ENCODE measurements around the gene IPO7.
A peak's percentile ranks its signal among the peaks of the same experiment; 100 is the strongest.
"Not testable (repeated sequence)": the region's sequence is repeated elsewhere in the genome, so short reads cannot be mapped to it uniquely, and the experiment has no call there.

IPO7 gene

DNA sequence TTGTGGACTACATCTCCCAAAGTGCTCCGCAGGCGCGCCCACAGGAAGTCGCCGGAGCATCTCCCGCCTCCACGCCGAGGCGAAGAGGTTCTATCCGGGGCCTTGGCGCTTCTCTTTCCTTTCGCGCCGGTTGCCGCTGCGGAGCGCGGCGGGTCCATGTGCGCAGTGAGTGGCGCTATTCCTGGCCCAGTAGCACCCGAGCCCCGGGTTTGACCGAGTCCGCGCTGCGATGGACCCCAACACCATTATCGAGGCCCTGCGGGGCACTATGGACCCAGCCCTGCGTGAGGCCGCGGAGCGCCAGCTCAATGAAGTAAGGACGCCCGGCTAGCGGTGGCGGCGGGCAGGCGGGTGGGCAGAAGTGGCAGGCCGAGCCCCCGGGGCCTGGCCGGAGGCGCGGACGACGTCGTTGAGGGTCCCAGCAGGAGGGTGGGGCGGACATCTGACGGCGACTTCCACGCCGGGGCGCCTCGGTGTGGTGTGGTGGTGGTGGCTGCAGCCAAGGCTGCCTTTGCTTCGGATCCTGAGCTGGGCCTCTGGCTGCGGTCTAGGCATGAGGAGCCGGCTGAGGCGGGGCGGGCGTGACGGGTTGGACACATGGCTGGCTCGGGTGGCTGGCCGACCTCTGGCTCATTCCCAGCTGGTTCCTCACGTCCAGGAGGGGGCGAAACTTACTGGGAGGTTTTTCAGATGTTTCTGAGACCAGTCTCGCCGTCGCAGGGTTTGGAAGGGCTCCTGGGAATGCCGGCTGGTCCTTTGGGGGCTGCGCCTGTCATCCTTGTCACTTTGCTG, at the start of gene IPO7:
Gene IPO7 (plus strand): TSS at position 118 of the 792 bp plus-strand sequence. CDS start 112 bp downstream, at position 230.
- DNase-seq (ENCODE audit: low read depth): peak; percentile 85

DNA sequence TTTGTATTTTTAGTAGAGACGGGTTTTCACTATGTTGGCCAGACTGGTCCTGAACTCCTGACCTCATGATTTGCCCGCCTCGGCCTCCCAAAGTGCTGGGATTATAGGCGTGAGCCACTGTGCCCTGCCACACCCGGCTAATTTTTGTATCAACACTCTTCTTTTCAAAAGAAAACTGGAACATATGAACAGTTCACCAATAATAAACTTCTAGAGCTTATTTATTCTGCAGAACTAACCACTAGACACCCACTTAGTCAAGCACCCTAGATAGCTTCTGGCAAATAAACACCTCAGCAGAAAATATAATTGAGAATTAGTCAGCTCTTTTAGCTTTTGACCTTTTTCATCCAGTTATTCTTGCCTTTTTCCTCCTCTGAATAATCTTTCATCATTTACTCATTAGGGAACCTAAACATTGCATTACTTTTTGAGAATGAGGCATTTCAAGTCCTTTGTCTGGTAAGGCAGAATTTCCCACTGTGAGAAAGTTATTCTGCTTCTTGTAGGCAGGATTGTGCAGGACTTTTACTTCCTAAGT, 42.7 kb upstream of the IPO7 start:
- no peak for DNase-seq (ENCODE audit: low read depth)

DNA sequence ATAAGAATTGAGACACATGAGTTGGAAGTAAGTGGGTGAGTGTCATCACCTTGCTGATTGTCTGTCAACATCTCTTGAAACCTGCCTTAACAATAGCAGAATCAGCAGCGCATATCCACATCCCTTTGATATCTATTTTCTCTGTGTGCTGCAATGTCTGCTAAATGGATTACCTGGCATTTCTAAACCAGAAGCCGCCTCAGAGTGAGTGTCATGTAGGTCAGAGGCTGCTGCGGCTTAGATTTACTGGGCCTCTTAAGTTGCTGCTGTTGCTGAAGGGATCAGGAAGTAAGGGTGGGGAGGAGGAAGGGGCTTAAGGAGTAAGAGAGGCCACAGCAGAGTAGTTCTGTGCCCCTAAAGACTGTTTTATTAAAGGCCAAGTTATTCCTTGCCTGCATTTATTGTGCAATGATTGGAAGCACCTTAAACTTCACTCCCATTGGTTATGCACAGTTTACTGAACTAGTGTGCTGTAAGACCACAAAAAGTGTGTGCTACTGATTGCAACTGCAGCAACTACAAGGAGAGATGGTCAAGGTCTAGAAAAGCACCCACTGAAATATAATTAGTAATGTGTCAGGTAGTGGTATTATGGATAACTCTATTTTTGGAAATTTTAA, 40.3 kb upstream of the IPO7 start:
- no peak for DNase-seq (ENCODE audit: low read depth)

DNA sequence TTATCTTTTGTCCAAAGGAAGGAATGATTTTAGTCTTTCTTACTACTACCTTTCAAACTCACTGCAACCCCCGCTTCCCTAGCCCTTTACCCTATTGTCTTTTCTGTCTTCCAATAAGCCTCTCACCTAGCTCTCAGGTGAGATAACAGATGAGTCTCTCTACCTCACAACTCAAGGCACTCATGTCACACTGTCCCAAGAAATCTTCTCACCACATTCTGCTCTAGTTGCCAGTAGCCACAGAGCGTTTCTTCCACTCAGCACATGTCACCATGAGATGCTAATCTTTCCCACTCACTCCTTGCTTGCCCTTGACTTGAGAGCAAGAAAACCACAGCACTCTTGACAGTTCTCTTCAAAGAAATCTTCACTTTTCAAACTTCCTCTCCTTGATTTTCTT, 37.4 kb upstream of the IPO7 start:
- no peak for DNase-seq (ENCODE audit: low read depth)

DNA sequence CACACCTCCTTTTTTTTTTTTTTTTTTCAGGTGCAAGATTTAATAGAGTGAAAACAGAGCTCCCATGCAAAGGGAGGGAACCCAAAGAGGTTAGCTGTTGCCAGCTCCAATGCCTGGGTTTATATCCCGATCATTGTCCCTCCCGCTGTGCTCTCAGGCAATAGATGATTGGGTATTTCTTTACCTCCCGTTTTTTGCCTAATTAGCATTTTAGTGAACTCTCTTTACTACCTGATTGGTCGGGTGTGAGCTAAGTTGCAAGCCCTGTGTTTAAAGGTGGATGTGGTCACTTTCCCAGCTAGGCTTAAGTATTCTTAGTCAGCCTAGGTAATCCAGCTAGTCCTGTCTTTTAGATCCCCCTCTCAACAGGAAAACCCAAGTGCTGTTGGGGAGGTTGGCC, 36.7 kb upstream of the IPO7 start:
- not testable (repeated sequence) for DNase-seq (ENCODE audit: low read depth)

DNA sequence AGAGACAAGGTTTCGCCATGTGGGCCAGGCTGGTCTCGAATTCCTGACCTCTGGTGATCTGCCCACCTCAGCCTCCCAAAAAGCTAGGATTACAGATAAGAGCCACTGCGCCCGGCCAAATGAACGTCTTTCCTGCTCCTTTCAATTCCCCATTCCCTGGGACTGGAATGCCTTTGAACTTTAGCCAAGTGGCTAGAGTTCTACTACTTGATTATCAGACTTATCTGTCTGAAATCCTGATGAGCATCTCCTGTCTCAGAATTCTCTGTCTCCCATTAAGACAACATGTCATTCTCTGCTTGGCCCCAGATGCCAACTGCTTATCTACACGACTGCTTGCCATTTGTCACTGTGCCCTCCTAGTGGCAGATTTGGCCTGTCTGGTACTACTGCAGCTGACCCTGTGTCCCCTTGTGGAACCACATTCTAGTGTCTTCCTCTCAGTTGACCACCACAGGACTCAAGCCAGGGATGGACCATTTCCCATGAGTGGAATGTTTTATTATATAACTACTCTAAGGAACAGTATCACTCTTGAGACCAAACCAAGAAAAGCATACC, 33.1 kb upstream of the IPO7 start:
- DNase-seq (ENCODE audit: low read depth): no peak

DNA sequence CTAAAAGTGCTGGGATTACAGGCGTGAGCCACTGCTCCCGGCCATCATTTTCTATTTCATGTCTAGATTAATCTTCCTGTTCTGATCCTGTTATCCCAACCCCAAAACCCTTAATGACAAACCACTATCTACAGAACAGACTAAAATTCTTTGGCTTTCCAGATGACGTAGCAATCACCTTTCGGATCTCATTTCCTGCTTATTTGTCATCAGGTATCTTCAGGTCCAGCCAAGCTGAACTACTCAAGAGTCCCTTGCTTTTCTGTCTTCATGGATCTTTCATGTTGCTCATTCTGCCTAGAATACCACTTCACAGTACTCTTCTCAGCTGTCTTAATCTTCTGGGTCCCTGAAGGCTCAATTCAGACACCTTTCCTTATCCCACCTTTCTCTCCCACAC, 27.4 kb upstream of the IPO7 start:
- no peak for DNase-seq (ENCODE audit: low read depth)

DNA sequence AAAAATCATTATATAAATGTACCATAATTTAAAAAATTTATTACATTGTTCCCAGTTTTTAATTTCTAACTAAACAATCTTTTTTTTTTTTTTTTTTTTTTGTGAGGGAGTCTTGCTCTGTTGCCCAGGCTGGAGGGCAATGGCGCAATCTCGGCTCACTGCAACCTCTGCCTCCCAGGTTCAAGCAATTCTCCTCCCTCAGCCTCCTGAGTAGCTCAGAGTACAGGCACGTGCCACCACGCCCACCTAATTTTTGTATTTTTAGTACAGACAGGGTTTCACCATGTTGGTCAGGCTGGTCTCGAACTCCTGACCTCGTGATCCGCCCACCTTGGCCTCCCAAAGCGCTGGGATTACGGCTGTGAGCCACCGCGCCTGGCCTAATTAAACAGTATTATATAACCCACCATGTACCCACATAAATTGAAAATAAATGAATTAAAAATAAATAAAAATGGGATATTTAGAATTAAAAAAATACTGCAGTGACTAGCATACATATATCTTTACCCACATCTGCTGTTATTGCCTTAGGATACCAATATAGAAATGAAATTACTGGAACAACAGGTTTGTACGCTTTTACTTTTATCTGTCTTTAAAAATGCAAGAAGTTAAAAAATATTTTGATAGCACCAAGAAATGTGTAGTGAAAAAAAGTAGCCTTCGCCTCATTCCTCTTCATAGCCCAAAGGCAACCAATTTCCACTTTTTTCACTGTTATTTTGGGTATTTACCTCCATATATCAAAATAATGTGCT, 23.4 kb upstream of the IPO7 start:
- not testable (repeated sequence) for DNase-seq (ENCODE audit: low read depth)

DNA sequence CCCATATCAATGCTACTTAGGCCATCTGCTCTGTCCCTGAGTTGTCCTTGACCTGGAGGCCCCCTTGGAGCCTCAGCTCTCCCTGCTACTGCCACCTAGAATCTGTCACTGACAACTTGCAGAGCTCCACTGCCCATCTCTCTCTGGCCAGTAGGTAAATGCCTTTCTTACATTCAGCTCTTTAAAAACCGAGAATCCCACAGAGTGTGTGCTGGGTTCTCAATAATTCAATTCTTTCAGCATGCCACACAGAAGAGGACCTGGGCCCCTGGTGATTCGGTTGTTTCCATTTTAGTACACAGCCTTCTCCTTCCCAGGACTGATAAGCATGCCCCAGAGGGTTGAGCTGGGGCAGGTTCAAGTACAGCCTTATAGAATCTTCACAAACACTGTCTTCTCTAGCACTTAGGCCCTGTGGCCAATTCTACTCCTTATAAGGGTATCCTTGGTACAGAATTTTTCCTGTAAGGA, 22.0 kb upstream of the IPO7 start:
- DNase-seq (ENCODE audit: low read depth): no peak

DNA sequence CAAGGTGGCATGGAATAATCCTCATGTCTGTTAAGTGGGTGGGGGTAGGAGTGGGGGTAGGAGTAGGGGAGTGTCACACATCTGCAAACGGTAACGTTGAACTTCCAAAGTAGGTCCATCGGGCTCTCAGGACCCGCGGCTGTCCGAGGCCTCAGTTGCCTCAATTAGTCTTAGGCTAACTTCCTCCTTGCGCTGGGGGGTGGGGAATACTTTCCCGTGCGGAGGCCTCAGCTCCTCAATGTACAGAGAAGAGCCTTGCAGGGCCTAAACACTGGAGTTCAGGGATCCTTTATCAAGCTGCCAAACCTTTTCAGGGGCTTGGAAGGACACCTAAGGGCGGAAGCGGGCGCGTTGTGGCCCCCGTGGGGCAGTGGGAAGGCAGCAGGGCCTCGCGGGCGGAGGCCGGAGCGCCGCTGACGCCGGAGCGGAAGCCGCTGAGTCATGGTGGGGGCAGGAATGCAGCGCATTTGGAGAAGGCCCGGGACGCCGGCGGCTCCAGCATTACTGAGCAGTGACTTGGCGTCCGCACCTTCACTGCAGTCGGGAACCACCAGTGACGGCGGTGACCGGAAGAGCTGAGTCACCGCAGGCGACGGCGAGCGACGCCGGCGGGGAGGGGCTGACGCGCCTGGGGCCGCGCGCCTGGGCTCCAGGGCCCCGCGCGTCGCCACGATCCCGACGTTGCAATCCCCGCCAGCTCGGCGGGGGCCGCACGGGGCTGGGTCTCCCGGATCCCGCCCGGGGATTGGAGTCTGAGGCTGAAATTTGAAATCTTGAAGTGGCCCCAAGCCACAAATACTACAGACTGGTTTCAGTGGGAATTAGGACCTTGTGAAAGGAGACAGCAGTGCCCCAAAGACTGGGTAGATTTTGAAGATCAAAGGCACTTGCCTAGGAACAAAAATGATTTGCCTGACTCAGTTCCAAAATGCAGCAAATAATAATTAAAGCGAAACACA, 20.2 kb upstream of the IPO7 start:
- peak; percentile 93 for DNase-seq (ENCODE audit: low read depth)

DNA sequence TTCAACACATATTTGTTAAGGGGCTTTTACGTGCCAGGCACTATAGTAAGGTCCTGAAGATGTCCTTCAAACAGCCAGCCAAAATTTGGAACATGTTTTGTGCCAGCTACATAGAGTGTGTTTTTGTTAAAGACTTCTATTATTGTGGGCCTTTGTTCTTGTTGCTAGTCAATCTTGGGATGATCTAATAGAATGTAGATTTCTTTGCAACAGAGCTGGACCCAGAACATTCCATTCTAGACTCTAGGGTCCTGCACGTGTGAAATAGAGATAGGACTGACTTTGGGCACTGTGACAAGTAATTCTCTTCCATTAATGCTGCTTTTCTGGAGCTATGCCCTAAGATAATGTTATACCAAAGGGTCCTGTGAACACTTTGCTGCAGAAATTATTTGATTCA, 16.9 kb upstream of the IPO7 start:
- no peak for DNase-seq (ENCODE audit: low read depth)

DNA sequence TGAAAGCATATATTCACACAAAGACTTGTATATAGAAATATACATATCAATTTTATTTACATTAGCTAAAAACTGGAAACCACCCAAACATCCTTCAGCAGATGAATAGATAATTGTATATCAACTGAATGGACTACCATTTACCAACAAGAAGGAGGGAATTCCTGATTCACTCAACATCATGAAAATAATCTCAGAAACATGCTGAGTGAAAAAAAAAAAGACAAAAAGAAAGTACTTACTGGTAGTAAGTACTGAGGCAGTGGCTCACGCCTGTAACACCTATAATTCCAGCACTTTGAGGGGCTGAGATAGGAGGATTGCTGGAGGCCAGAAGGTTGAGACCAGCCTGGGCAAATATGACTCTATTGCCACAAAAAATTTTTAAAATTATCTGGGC, 7.4 kb upstream of the IPO7 start:
- DNase-seq (ENCODE audit: low read depth): no peak

DNA sequence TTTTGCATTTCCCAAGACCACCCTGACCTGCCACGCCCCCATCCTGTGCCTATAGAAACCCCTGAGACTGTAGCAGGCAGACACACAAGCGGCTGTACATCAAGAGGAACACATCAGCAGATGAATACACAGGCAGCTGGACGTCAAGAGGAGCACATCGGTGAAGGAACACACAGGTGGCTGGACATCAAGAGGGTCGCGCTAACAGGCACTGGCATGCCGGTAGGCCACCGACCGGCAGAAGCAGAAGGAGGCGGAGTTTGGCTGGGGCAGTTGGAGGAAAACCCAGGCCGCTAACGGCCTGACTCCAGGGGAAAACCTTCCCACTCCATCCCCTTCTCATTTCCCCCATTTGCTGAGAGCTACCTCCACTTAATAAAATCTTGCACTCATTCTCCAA, 5.4 kb upstream of the IPO7 start:
- no peak for DNase-seq (ENCODE audit: low read depth)

DNA sequence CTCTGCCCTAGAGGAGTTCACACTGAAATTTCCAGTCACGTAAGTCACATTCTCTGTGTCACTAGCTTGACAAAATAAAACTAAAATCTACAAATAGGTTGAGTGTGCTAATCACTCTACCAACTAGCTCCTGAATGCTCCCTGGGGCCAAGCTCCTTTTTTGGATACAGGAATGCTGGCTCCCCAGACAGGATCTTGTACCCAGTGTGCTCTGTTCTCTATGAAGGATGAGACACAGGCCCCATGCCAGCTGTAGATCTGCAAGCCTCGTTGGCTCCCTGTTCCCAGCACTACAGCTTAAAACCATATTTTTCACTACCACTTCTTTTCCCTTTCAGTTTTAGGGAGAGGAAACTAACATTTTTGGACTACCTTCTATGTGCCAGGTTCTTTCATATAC, 3.7 kb upstream of the IPO7 start:
- DNase-seq (ENCODE audit: low read depth): no peak

DNA sequence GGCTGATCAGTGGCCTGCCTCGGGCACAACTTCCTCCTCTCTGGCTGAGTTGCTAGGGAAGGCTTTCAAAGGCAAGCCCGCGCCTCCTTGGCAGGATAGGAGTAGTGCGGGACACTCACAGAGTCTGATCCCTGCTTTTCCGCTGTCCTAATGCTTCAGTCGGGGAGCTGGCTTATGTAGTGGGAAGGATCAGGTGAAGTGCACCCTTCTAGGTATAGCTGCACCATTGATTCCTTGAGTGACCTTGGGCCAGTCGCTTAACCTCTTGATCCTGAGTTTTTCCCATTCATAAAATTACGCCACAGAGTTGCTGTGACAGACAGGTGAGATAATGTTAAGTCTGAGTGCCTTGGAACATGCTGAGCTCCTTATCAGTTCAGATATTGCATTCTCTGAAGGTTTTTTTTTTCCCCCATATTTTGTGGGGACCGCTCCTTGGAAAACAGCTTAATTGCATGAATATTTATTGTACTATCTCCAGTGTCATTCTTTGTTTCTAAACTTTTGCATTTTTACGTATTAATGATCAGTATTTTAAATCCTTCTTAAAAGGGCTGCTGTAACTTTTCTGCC, 961 bp downstream of the IPO7 start:
- DNase-seq (ENCODE audit: low read depth): no peak

DNA sequence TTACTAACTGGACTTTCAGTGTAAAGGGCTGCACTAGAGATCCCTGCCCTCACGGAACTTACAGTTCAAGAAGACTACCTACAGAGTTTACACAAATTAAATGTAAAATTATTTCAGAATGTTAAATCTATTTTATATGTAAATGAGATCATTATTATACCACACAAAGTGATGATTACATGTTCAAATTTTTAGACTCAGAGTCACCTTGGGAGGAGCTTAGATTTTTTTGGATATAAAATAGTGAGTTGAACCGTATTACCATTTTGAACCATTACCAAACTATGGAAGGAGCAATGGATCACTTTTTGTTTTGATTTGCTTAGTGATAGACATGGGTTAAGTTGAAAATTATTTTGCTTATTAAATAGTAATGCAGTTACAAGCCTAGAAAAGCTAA, 1.6 kb downstream of the IPO7 start:
- DNase-seq (ENCODE audit: low read depth): no peak

DNA sequence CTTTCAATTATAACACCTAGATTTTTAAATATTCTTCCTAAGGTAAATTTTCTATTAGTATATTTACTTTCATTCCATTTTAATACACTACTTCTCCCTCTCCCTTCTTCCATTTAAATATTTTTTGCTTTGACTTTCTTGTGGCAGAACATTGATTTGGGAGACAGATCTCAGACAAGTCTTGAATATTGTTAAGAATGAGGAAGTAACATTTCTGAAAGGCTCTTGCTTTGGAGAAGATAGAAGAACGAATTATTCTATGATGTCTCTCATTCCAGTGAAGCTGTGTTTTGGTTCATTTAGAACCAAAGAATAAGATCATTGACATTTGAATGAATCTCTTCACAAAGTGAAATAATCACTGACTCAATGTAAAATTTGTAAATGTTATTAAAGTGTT, 2.4 kb downstream of the IPO7 start:
- DNase-seq (ENCODE audit: low read depth): no peak

DNA sequence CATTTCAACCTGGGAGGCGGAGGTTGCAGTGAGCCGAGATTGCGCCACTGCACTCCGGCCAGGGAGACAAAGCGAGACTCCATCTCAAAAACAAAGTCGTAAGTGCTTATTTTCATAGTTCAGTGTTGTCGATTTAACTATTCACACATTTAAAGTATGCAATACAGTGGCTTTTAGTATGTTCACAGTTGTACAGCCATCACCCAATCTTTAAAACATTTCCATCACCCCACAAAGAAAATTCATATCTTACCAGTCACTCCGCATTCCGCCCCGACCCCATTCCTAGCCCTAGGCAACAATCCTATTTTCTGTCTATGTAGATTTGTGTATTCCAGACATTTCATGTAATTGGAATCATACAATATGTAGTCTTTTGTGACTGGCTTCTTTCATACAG, 11.9 kb downstream of the IPO7 start:
- DNase-seq (ENCODE audit: low read depth): no peak

DNA sequence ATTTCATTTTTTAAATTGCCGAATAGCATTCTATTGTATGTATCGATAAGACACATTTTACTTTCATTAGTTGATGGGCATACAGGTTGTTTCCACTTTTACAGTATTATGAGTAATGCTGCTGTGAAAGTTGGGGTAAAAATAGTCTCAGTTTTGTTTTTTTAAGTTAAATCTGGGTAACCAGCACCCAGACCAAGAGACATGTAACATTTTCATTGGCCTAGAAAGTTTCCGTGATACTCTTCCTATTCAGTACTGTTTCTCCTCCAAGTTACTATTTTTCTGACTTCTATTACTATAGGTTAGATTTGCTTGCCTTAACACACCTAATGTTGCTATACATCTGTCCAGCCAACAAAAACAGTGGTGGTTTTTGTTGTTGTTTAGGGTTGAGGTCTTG, 12.3 kb downstream of the IPO7 start:
- DNase-seq (ENCODE audit: low read depth): peak; percentile 9

DNA sequence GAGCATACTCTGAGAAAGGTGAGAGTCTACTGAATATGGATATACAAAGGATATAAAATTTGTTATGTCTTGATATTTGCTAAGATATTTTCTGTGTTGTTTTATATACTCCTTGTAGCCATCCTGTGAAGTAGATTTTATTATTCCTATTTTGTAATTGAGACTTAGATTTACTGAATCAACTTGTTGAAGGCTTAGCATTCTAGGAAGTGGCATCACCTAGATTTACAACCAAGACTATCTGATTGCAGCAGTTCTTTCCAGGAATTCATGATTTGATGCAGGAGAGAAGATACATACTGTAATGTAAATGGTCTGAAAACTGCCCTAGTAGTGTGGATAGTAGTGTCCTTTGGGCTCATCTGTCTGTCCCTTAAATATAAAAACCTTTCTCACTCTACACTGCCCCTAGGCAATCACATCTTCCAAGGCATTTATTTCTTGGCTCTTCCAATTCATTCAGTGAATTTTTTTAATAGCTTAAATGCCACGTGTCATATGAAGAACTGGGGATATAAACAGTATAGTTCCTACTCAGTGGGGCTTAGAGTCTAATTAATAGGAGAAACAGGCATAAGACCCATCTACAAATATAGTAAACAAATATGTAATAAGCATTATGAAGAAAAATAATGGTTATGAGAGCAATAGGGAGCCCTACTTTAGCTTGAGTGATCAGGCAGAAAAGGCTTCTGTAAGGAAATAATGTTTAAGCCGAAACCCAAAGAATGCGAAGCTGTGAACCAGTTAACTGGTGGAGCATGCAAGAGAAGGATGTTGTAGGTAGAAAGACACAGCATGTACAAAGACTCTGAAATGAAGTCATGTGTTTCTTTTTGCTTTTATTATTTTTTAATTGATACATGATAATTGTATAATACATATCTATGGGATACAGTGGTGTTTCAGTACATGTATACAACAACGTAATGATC, 13.6 kb downstream of the IPO7 start:
- no peak for DNase-seq (ENCODE audit: low read depth)
